DOHH2 (cell line): ENCODE results near the gene MED8.
"Not testable (repeated sequence)": the region's sequence is repeated elsewhere in the genome, so short reads cannot be mapped to it uniquely, and the experiment has no call there.

ENCODE experiments used
- H3F3A ChIP-seq: fragments of 200-600 bp; sonication (generic), shearing (Covaris generic); 2 replicates; pipeline ENCODE4 v1.6.0; 2016; ENCODE audit warnings: antibody characterized with exemption, mild to moderate bottlenecking; ENCODE audit not compliant: control insufficient read depth, insufficient read depth
- H3K27ac ChIP-seq: fragments of 200-600 bp; sonication (generic); 2 replicates; pipeline ENCODE4 v1.5.1; 2014; ENCODE audit warnings: low read depth, mild to moderate bottlenecking, low read length, moderate library complexity
- H3K27me3 ChIP-seq: fragments of 200-600 bp; sonication (generic); 2 replicates; pipeline ENCODE4 v1.6.1; 2014; ENCODE audit warnings: mild to moderate bottlenecking, low read length, mixed read lengths; ENCODE audit not compliant: control insufficient read depth
- H3K36me3 ChIP-seq: fragments of 200-600 bp; sonication (generic); 2 replicates; pipeline ENCODE4 v1.6.1; 2014; ENCODE audit warnings: mild to moderate bottlenecking, low read length, moderate library complexity, mixed read lengths; ENCODE audit not compliant: control insufficient read depth
- H3K4me1 ChIP-seq: fragments of 200-600 bp; sonication (generic); 2 replicates; pipeline ENCODE4 v1.6.1; 2014; ENCODE audit warnings: mild to moderate bottlenecking, low read length, mixed read lengths; ENCODE audit not compliant: control insufficient read depth
- H3K4me2 ChIP-seq: fragments of 200-600 bp; sonication (generic); 2 replicates; pipeline ENCODE4 v1.6.0; 2014; ENCODE audit warnings: mild to moderate bottlenecking, low read length, moderate library complexity
- H3K4me3 ChIP-seq: fragments of 200-600 bp; sonication (generic); 2 replicates; pipeline ENCODE4 v1.5.1; 2014; ENCODE audit warnings: mild to moderate bottlenecking, low read length, mixed read lengths
- H3K79me2 ChIP-seq: fragments of 200-600 bp; sonication (generic); 2 replicates; pipeline ENCODE4 v1.6.1; 2014; ENCODE audit warnings: mild to moderate bottlenecking, low read length, mixed read lengths; ENCODE audit not compliant: control insufficient read depth
- H3K9me2 ChIP-seq: fragments of 200-600 bp; sonication (generic); replicated peaks from 2 replicates; pipeline ENCODE4 v1.6.1; 2014; ENCODE audit warnings: mild to moderate bottlenecking, low read length, mixed read lengths; ENCODE audit not compliant: control insufficient read depth
- H3K9me3 ChIP-seq: fragments of 200-600 bp; sonication (generic); 2 replicates; pipeline ENCODE4 v1.6.1; 2014; ENCODE audit warnings: antibody characterized with exemption, low read length, mixed read lengths; ENCODE audit not compliant: control insufficient read depth, insufficient read depth
- H4K20me1 ChIP-seq: fragments of 200-600 bp; sonication (generic); 2 replicates; pipeline ENCODE4 v1.6.0; 2014; ENCODE audit warnings: low read depth, mild to moderate bottlenecking, antibody characterized with exemption, low read length, moderate library complexity; ENCODE audit not compliant: control insufficient read depth, insufficient read depth
- EZH2phosphoT487 ChIP-seq: fragments of 200-600 bp; sonication (generic); IDR thresholded peaks from 2 replicates; pipeline ENCODE4 v1.6.1; 2017; ENCODE audit warnings: borderline replicate concordance, mild to moderate bottlenecking, antibody characterized with exemption, low read length, moderate library complexity, mixed read lengths
- TF ChIP-seq, protein P1 (sequence below): fragments of 200-600 bp; sonication (generic); IDR thresholded peaks from one replicate; pipeline ENCODE4 v1.5.1; 2014; ENCODE audit warnings: antibody characterized with exemption, mild to moderate bottlenecking, low read depth, low read length; ENCODE audit not compliant: poor library complexity, severe bottlenecking

MED8 gene

GRCh38 chr1:43402089-43402865, 12.7 kb upstream of the MED8 start:
- TF ChIP-seq, protein P1, sequence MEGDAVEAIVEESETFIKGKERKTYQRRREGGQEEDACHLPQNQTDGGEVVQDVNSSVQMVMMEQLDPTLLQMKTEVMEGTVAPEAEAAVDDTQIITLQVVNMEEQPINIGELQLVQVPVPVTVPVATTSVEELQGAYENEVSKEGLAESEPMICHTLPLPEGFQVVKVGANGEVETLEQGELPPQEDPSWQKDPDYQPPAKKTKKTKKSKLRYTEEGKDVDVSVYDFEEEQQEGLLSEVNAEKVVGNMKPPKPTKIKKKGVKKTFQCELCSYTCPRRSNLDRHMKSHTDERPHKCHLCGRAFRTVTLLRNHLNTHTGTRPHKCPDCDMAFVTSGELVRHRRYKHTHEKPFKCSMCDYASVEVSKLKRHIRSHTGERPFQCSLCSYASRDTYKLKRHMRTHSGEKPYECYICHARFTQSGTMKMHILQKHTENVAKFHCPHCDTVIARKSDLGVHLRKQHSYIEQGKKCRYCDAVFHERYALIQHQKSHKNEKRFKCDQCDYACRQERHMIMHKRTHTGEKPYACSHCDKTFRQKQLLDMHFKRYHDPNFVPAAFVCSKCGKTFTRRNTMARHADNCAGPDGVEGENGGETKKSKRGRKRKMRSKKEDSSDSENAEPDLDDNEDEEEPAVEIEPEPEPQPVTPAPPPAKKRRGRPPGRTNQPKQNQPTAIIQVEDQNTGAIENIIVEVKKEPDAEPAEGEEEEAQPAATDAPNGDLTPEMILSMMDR: no peak
- no peak for TF ChIP-seq EZH2phosphoT487
- H3K79me2 ChIP-seq: no peaks in the 10 kb centered on the region
- peaks cover 40% of the 10 kb centered on the region for H3K36me3 ChIP-seq
- no peak overlapping the region for H3K27ac ChIP-seq
- H3K27me3 ChIP-seq: no peaks in the 10 kb centered on the region
- H3K9me2 ChIP-seq: no peaks in the 10 kb centered on the region
- no peaks in the 10 kb centered on the region for H3F3A ChIP-seq
- H3K4me3 ChIP-seq: no peak overlapping the region
- H3K4me1 ChIP-seq: no peaks in the 10 kb centered on the region
- H3K4me2 ChIP-seq: no peak overlapping the region
- no peaks in the 10 kb centered on the region for H3K9me3 ChIP-seq
- H4K20me1 ChIP-seq: no peaks in the 10 kb centered on the region

- not testable (repeated sequence) for H3K9me2 ChIP-seq, H3K4me2 ChIP-seq, H3K4me1 ChIP-seq, H3K79me2 ChIP-seq, H3K27ac ChIP-seq, H3K9me3 ChIP-seq, H3F3A ChIP-seq, H3K4me3 ChIP-seq, H3K27me3 ChIP-seq, H4K20me1 ChIP-seq
- H3K36me3 ChIP-seq: peaks cover 28% of the 10 kb centered on the region
These were observed 10.8 kb upstream of the MED8 start for GRCh38 chr1:43400441-43400840.

GRCh38 chr1:43398227-43398626, 8.6 kb upstream of the MED8 start:
- Histone ChIP-seq H3K9me3 (no peaks in the 10 kb centered on the region), H3K9me2 (no peaks in the 10 kb centered on the region), H3K27ac (no peak overlapping the region), H3F3A (no peaks in the 10 kb centered on the region), H3K4me1 (peaks cover 6% of the 10 kb centered on the region; the same call in 1 of the 2 replicates), H3K36me3 (peaks cover 11% of the 10 kb centered on the region), H3K4me3 (no peak overlapping the region), H4K20me1 (no peaks in the 10 kb centered on the region), H3K27me3 (no peaks in the 10 kb centered on the region), H3K4me2 (no peak overlapping the region), H3K79me2 (peaks cover 4% of the 10 kb centered on the region; the same call in 1 of the 2 replicates)
- no peak for TF ChIP-seq EZH2phosphoT487
- TF ChIP-seq, protein P1: no peak

DNA sequence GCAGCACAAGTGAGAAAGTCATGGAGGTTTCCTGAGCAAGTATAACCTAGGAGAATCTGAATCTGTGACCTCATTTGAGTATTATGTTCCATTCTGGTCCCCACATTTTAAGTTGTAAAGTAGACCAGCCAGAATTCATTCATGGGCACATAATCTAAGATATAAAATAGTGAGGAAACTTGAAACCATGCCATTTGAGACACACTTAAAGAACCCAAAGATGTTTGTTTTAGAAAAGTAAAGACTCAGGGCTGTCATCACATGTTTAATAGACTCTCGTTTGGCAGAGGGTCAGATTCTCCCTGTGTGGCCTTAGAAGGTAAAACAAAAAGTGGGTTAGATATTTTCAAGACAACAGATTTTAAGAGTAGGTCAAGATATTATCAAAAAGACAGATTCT, 6.5 kb upstream of the MED8 start:
- no peaks in the 10 kb centered on the region for H4K20me1 ChIP-seq
- H3K4me3 ChIP-seq: no peak overlapping the region
- H3K27me3 ChIP-seq: no peaks in the 10 kb centered on the region
- TF ChIP-seq, protein P1: no peak
- TF ChIP-seq EZH2phosphoT487: no peak
- no peaks in the 10 kb centered on the region for H3F3A ChIP-seq
- H3K9me2 ChIP-seq: no peaks in the 10 kb centered on the region
- peaks cover 4% of the 10 kb centered on the region; the same call in 1 of the 2 replicates for H3K36me3 ChIP-seq
- H3K27ac ChIP-seq: no peak overlapping the region
- H3K4me1 ChIP-seq: peaks cover 10% of the 10 kb centered on the region
- H3K9me3 ChIP-seq: no peaks in the 10 kb centered on the region
- H3K79me2 ChIP-seq: peaks cover 10% of the 10 kb centered on the region
- H3K4me2 ChIP-seq: no peak overlapping the region
